Liver (tissue), 9 donors: Measurements from ENCODE around the gene DOK3. TPM values are rescaled to one million over a fixed set of nuclear protein-coding genes. Genes with fewer than 3 reads are reported as not detected.

Experiments used
- DNase-seq: peaks from one replicate; pipeline ENCODE4 v3.0.0-alpha.2; 2017; ENCODE audit warnings: low spot score
- H3K27ac ChIP-seq, 2 donors: one replicate each; pipeline ENCODE4 v1.7.0; 2013; ENCODE audit warnings: inconsistent platforms in 2 of 2, low read length in 2 of 2, control low read depth in 1 of 2, low read depth in 1 of 2, mild to moderate bottlenecking in 1 of 2
- H3K27me3 ChIP-seq, 4 donors: one replicate each; pipeline versions ENCODE4 v1.6.1 to v1.7.0; 2013; ENCODE audit warnings: low read length in 3 of 4, inconsistent platforms in 1 of 4, mild to moderate bottlenecking in 1 of 4, moderate library complexity in 1 of 4; ENCODE audit not compliant: control insufficient read depth in 4 of 4, insufficient read depth in 4 of 4
- H3K36me3 ChIP-seq, 4 donors: one replicate each; pipeline versions ENCODE4 v1.6.1 to v1.7.0; 2013; ENCODE audit warnings: low read length in 3 of 4, mild to moderate bottlenecking in 3 of 4, low read depth in 1 of 4, moderate library complexity in 1 of 4; ENCODE audit not compliant: control insufficient read depth in 4 of 4, insufficient read depth in 3 of 4
- H3K4me1 ChIP-seq, 4 donors: one replicate each; pipeline versions ENCODE4 v1.6.1 to v1.7.0; 2013; ENCODE audit warnings: low read length in 3 of 4, mild to moderate bottlenecking in 3 of 4, moderate library complexity in 1 of 4; ENCODE audit not compliant: control insufficient read depth in 4 of 4, insufficient read depth in 4 of 4
- H3K4me3 ChIP-seq, 3 donors: one replicate each; pipeline versions ENCODE4 v1.6.1 to v1.7.0; 2013; ENCODE audit warnings: low read length in 3 of 3, control low read depth in 1 of 3, low read depth in 1 of 3, mild to moderate bottlenecking in 1 of 3
- H3K9ac ChIP-seq, 2 donors: one replicate each; pipeline ENCODE4 v1.7.0; 2013; ENCODE audit warnings: low read length in 2 of 2, mild to moderate bottlenecking in 2 of 2, moderate library complexity in 2 of 2, control low read depth in 1 of 2, low read depth in 1 of 2
- H3K9me3 ChIP-seq, 4 donors: one replicate each; pipeline versions ENCODE4 v1.6.1 to v1.7.0; 2013; ENCODE audit warnings: low read length in 3 of 4; ENCODE audit not compliant: control insufficient read depth in 4 of 4
- ATF3 ChIP-seq: IDR thresholded peaks from 2 replicates; pipeline ENCODE4 v1.6.1; 2016; ENCODE audit warnings: antibody characterized with exemption
- EGR1 ChIP-seq, 2 donors: IDR thresholded peaks; 2 replicates each; pipeline ENCODE4 v1.6.1; 2016 to 2018; ENCODE audit warnings: antibody characterized with exemption in 2 of 2, low read depth in 2 of 2
- FOXA1 ChIP-seq: IDR thresholded peaks from 2 replicates; pipeline ENCODE4 v1.6.1; 2016; ENCODE audit warnings: antibody characterized with exemption
- FOXA2 ChIP-seq: IDR thresholded peaks from 2 replicates; pipeline ENCODE4 v1.6.1; 2016; ENCODE audit warnings: antibody characterized with exemption
- GABPA ChIP-seq, 2 donors: IDR thresholded peaks in 1 of 2; conservative IDR thresholded peaks in 1 of 2; 2 replicates each; pipeline ENCODE4 v1.6.1; 2016; ENCODE audit warnings: antibody characterized with exemption in 2 of 2, mild to moderate bottlenecking in 1 of 2, moderate library complexity in 1 of 2
- HNF4A ChIP-seq, 2 donors: conservative IDR thresholded peaks; 2 replicates each; pipeline ENCODE4 v1.6.1; 2016; ENCODE audit warnings: antibody characterized with exemption in 2 of 2, mild to moderate bottlenecking in 2 of 2
- HNF4G ChIP-seq: IDR thresholded peaks from 2 replicates; pipeline ENCODE4 v1.6.1; 2016; ENCODE audit warnings: antibody characterized with exemption
- JUND ChIP-seq, 2 donors: IDR thresholded peaks; 2 replicates each; pipeline ENCODE4 v1.6.1; 2016; ENCODE audit warnings: antibody characterized with exemption in 2 of 2
- MAX ChIP-seq: IDR thresholded peaks from 2 replicates; pipeline ENCODE4 v1.6.1; 2016; ENCODE audit warnings: antibody characterized with exemption
- NR2F2 ChIP-seq: IDR thresholded peaks from 2 replicates; pipeline ENCODE4 v1.6.1; 2016; ENCODE audit warnings: antibody characterized with exemption
- RAD21 ChIP-seq, 2 donors: IDR thresholded peaks; 2 replicates each; pipeline ENCODE4 v1.6.1; 2016; ENCODE audit warnings: antibody characterized with exemption in 2 of 2, mild to moderate bottlenecking in 2 of 2
- REST ChIP-seq: IDR thresholded peaks from 2 replicates; pipeline ENCODE4 v1.6.1; 2016; ENCODE audit warnings: antibody characterized with exemption, mild to moderate bottlenecking
- RXRA ChIP-seq, 2 donors: IDR thresholded peaks; 2 replicates each; pipeline ENCODE4 v1.6.1; 2017 to 2018; ENCODE audit warnings: antibody characterized with exemption in 2 of 2, mild to moderate bottlenecking in 1 of 2
- TAF1 ChIP-seq: conservative IDR thresholded peaks from 2 replicates; pipeline ENCODE4 v1.6.1; 2016; ENCODE audit warnings: antibody characterized with exemption, mild to moderate bottlenecking
- YY1 ChIP-seq: IDR thresholded peaks from 2 replicates; pipeline ENCODE4 v1.6.1; 2016; ENCODE audit warnings: antibody characterized with exemption, mild to moderate bottlenecking
- ZBTB33 ChIP-seq: IDR thresholded peaks from 2 replicates; pipeline ENCODE4 v1.6.1; 2016; ENCODE audit warnings: antibody characterized with exemption
- WGBS: extraction: QIAGEN DNeasy Blood & Tissue Kit; methylation state at CpG from one replicate; pipeline ENCODE4 v1.1.7; 2013; 5-methylcytosine and 5-hydroxymethylcytosine counted together
- polyA plus RNA-seq, 2 donors: library from polyadenylated mRNA; stranded (reverse) in 1 of 2; unstranded in 1 of 2; fragments of 200-250 nt in 1 of 2; fragments of >200 nt in 1 of 2; fragmentation: Nextera tagmentation in 1 of 2; extraction: Ambion mirVana in 1 of 2; gene quantifications; one replicate each; pipeline versions ENCODE4 v1.2.1 to v1.2.3, GENCODE V29; 2013 to 2015
- total RNA-seq, 2 donors: library from RNA; depleted of rRNA; stranded (reverse); fragments of >200 nt; gene quantifications; one replicate each; pipeline ENCODE4 v1.2.3, GENCODE V29; 2014
- donor health status: healthy.
- donor health status: healthy.
- donor health status: healthy.
- donor health status: healthy.
- donor health status: healthy.

Gene DOK3
- total and polyA plus RNA-seq, 4 donors, result 1.7 to 19.2 (median 6.6) TPM

- TF ChIP-seq JUND (IDR thresholded peaks at IDR 0.05) (no peak), RAD21 (IDR thresholded peaks at IDR 0.05) (no peak), FOXA1 (no peak), TAF1 (no peak), FOXA2 (no peak), NR2F2 (no peak), RXRA (IDR thresholded peaks at IDR 0.05) (no peak), HNF4A (conservative IDR thresholded peaks at IDR 0.05) (no peak), EGR1 (IDR thresholded peaks at IDR 0.05; ENCODE audit: low read depth in 2 of 2) (no peak), ATF3 (no peak), MAX (no peak)
- WGBS, result 86% methylated on average over 3 of the region's 3 CpGs
- no peaks in the 10 kb centered on the region for H3K27me3 ChIP-seq
- H3K9ac ChIP-seq, result no peak overlapping the region
- H3K9me3 ChIP-seq, result no peaks in the 10 kb centered on the region
- H3K4me3 ChIP-seq, result no peak overlapping the region
- no peak for DNase-seq
- H3K27ac ChIP-seq, result no peak overlapping the region
- H3K4me1 ChIP-seq, result peaks cover 0 to 5% (median 3%) of the 10 kb centered on the region in 4 donors
- peaks cover 9 to 19% (median 17%) of the 10 kb centered on the region in 4 donors for H3K36me3 ChIP-seq
Measured at GRCh38 chr5:177540438-177540837, 30.8 kb upstream of the DOK3 start.

- no peak for DNase-seq
- Histone ChIP-seq H3K27ac (no peak overlapping the region), H3K27me3 (no peaks in the 10 kb centered on the region), H3K36me3 (peaks cover 9 to 19% (median 17%) of the 10 kb centered on the region in 4 donors), H3K4me3 (no peak overlapping the region), H3K4me1 (peaks cover 2 to 16% (median 9%) of the 10 kb centered on the region in 4 donors), H3K9ac (no peak overlapping the region), H3K9me3 (no peaks in the 10 kb centered on the region)
- no peak for TF ChIP-seq ZBTB33
- no peak for TF ChIP-seq FOXA2
- no peak for TF ChIP-seq NR2F2
- TF ChIP-seq HNF4A (conservative IDR thresholded peaks at IDR 0.05), result no peak
- no peak for TF ChIP-seq TAF1
- no peak for TF ChIP-seq GABPA (IDR thresholded peaks at IDR 0.05 in 1 of 2, conservative IDR thresholded peaks at IDR 0.05 in 1 of 2)
- WGBS, result 86% methylated on average over 2 of the region's 2 CpGs
Measured at GRCh38 chr5:177539411-177539810, 29.8 kb upstream of the DOK3 start.

GRCh38 chr5:177538876-177539275, 29.2 kb upstream of the DOK3 start:
- 96% methylated on average over 10 of the region's 10 CpGs for WGBS
- Histone ChIP-seq H3K27ac (no peak overlapping the region), H3K36me3 (peaks cover 9 to 21% (median 17%) of the 10 kb centered on the region in 4 donors), H3K4me1 (peaks cover 2 to 15% (median 12%) of the 10 kb centered on the region in 4 donors), H3K9me3 (no peaks in the 10 kb centered on the region), H3K27me3 (no peaks in the 10 kb centered on the region), H3K9ac (no peak overlapping the region), H3K4me3 (no peak overlapping the region)
- DNase-seq, result no peak
- no peak for TF ChIP-seq GABPA (IDR thresholded peaks at IDR 0.05 in 1 of 2, conservative IDR thresholded peaks at IDR 0.05 in 1 of 2)
- TF ChIP-seq EGR1 (IDR thresholded peaks at IDR 0.05; ENCODE audit: low read depth in 2 of 2), result no peak
- TF ChIP-seq ATF3, result no peak
- TF ChIP-seq YY1, result no peak
- TF ChIP-seq ZBTB33, result no peak
- TF ChIP-seq REST, result no peak
- TF ChIP-seq HNF4G, result no peak
- no peak for TF ChIP-seq RAD21 (IDR thresholded peaks at IDR 0.05)
- no peak for TF ChIP-seq MAX
- no peak for TF ChIP-seq FOXA1
